ENCODE measurements around the gene GOLGA2. TPM values are rescaled to one million over a fixed set of nuclear protein-coding genes. Genes with fewer than 3 reads are reported as not detected.

GOLGA2 gene
- total and polyA plus RNA-seq, 2 of the 13 experiments (the other 11 are each of a cell fraction or from before 2014, with no cell fraction given), result 45.3 to 45.8 TPM

- peaks cover 1 to 7% of the 10 kb centered on the region in 2 experiments; a peak in 3 of 5 replicates for H3K36me3 ChIP-seq (replicated peaks in 1 of 2; ENCODE audit: control insufficient read depth in 1 of 2, insufficient read depth in 2 of 2, low read length in 2 of 2)
- no peak overlapping the region for H3K27ac ChIP-seq (ENCODE audit: extremely low read length, insufficient read depth, low read length)
- in situ Hi-C loops (cut with HindIII; ENCODE audit: extremely low pct_ligation_motif_present, low pct_unique_long_range_greater_than_20kb), result no loop called here
- no peak overlapping the region for H3K4me3 ChIP-seq (replicated peaks in 1 of 3; ENCODE audit: insufficient read depth in 1 of 3, low read depth in 2 of 3, low read length in 3 of 3)
- H3K4me2 ChIP-seq (ENCODE audit: low read depth, low read length), result no peak overlapping the region
- peaks cover 6% of the 10 kb centered on the region for H3K4me1 ChIP-seq (ENCODE audit: insufficient read depth, low read length)
- ChIA-PET POLR2A (interaction anchor here (0.8 to 4.8 kb wide), 2 partner anchors 8 to 28 kb away, joined by 3 to 34 read pairs; partner anchors contain the start of genes GOLGA2 and SWI5), CTCF (ENCODE audit: low intra/inter-chr PET ratio, low total read pairs) (no interaction called here)
- intact Hi-C loops (cut with micrococcal nuclease; ENCODE audit: unreplicated experiment), result no loop called here
- no peak overlapping the region for H2AFZ ChIP-seq (ENCODE audit: low read length)
- H3K79me2 ChIP-seq (ENCODE audit: insufficient read depth, low read length), result no peaks in the 10 kb centered on the region
- no peaks in the 10 kb centered on the region for H3K9me3 ChIP-seq (ENCODE audit: low read length)
- 87% methylated on average over 9 of the region's 9 CpGs for WGBS (ENCODE audit: low lambda C conversion rate)
- DNase-seq (ENCODE audit: low spot score) (no peak), ATAC-seq (no peak), FAIRE-seq (no peak)
- BruUV-seq (replicated peaks), result no TSS peak
- TF ChIP-seq FOXM1 (CRISPR knock-in tag; IDR thresholded peaks at IDR 0.05) (no peak), NFIB (CRISPR knock-in tag; IDR thresholded peaks at IDR 0.05; ENCODE audit: borderline replicate concordance) (no peak), GMEB2 (CRISPR knock-in tag; IDR thresholded peaks at IDR 0.05; ENCODE audit: low read depth) (no peak), ZNF263 (CRISPR knock-in tag; IDR thresholded peaks at IDR 0.05) (no peak), SAFB2 (CRISPR knock-in tag; IDR thresholded peaks at IDR 0.05; ENCODE audit: borderline replicate concordance, low read depth) (no peak), FOSL2 (CRISPR knock-in tag; IDR thresholded peaks at IDR 0.05) (no peak), SIX1 (CRISPR knock-in tag; IDR thresholded peaks at IDR 0.05; ENCODE audit: borderline replicate concordance) (no peak), ZNF333 (CRISPR knock-in tag; IDR thresholded peaks at IDR 0.05; ENCODE audit: borderline replicate concordance) (no peak), ARID5B (CRISPR knock-in tag; IDR thresholded peaks at IDR 0.05) (no peak), ZNF773 (CRISPR knock-in tag; IDR thresholded peaks at IDR 0.05; ENCODE audit: borderline replicate concordance) (no peak), RFXAP (CRISPR knock-in tag; IDR thresholded peaks at IDR 0.05; ENCODE audit: borderline replicate concordance) (no peak), ZNF256 (CRISPR knock-in tag; conservative IDR thresholded peaks at IDR 0.05) (no peak), ERF (CRISPR knock-in tag; IDR thresholded peaks at IDR 0.05) (no peak), MAZ (IDR thresholded peaks at IDR 0.05; ENCODE audit: borderline replicate concordance, low read depth, low read length) (no peak), MAZ (CRISPR knock-in tag; IDR thresholded peaks at IDR 0.05; ENCODE audit: low read depth) (no peak)
- TF ChIP-seq, protein P1, sequence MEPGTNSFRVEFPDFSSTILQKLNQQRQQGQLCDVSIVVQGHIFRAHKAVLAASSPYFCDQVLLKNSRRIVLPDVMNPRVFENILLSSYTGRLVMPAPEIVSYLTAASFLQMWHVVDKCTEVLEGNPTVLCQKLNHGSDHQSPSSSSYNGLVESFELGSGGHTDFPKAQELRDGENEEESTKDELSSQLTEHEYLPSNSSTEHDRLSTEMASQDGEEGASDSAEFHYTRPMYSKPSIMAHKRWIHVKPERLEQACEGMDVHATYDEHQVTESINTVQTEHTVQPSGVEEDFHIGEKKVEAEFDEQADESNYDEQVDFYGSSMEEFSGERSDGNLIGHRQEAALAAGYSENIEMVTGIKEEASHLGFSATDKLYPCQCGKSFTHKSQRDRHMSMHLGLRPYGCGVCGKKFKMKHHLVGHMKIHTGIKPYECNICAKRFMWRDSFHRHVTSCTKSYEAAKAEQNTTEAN (CRISPR knock-in tag; conservative IDR thresholded peaks at IDR 0.05), result no peak
- no peaks in the 10 kb centered on the region for H4K20me1 ChIP-seq (ENCODE audit: insufficient read depth, low read length)
- H3K9ac ChIP-seq (ENCODE audit: insufficient read depth, low read depth, low read length), result no peak overlapping the region
- no peaks in the 10 kb centered on the region for H3K27me3 ChIP-seq (ENCODE audit: control insufficient read depth in 1 of 2, insufficient read depth in 2 of 2, low read length in 2 of 2)
Measured at GRCh38 chr9:128304136-128304970, 28.5 kb upstream of the GOLGA2 start.

All from HepG2 (cell line).